Keratinocyte (primary cell): ENCODE data around the gene PNKD.

Experiments used
- CTCF ChIP-seq, 3 experiments: IDR thresholded peaks in 1 of 3; conservative IDR thresholded peaks in 1 of 3; optimal IDR thresholded peaks in 1 of 3; 2 replicates in 2 of 3; 3 replicates in 1 of 3; pipeline versions ENCODE3 to v1.5.1; 2011; ENCODE audit warnings: low read length in 3 of 3, mild to moderate bottlenecking in 3 of 3, moderate library complexity in 2 of 3, control low read depth in 1 of 3, inconsistent platforms in 1 of 3; ENCODE audit not compliant: insufficient read depth in 2 of 3; ENCODE audit errors: extremely low read depth in 1 of 3
- EZH2 ChIP-seq: IDR thresholded peaks from one replicate; pipeline ENCODE4 v1.6.1; 2012; ENCODE audit warnings: inconsistent platforms, mild to moderate bottlenecking, low read length, moderate library complexity

GRCh38 chr2:218271487-218271797 is 1.1 kb downstream of the PNKD start:
- TF ChIP-seq CTCF (optimal IDR thresholded peaks at IDR 0.05 in 1 of 3, IDR thresholded peaks at IDR 0.05 in 1 of 3, conservative IDR thresholded peaks at IDR 0.05 in 1 of 3; ENCODE audit: extremely low read depth in 1 of 3, insufficient read depth in 2 of 3, low read length in 3 of 3), result no peak
- no peak for TF ChIP-seq EZH2
